ENCODE results near the gene TNK2. TPM values are rescaled to one million over a fixed set of nuclear protein-coding genes. Genes with fewer than 3 reads are reported as not detected.

The TNK2 gene
- total and polyA plus RNA-seq, 2 donors (not counting 3 experiments of a cell fraction or from before 2014, with no cell fraction given): 18.6 to 71.6 TPM

DNA sequence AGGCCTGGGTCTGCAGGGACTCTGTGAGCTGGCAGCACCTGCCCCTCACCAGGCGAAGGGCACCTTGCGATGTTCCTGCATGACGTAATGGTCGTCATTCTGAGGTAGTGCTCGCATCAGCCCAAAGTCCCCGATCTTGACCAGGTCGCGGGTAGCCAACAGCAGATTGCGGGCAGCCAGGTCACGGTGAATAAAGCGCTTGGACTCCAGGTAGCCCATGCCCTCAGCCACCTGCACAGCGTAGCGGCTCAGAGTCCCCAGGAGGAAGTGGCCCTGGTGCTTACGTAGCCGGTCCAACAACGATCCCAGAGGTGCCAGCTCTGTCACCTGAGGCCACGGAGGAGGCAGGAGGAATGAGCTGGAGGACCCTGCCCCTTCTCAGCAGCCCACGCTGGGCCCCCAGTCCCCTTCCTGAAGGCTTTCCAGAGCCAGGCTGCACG, 26.3 kb downstream of the TNK2 start:
- BruUV-seq (replicated peaks): no TSS peak
- Histone ChIP-seq H3K4me1 (ENCODE audit: control insufficient read depth, extremely low read depth, insufficient read depth, low read length) (peaks cover 25% of the 10 kb centered on the region), H3K9ac (replicated peaks; ENCODE audit: extremely low read depth, insufficient read depth, low read length) (no peak overlapping the region), H3K79me2 (ENCODE audit: control insufficient read depth, insufficient read depth, low read length) (no peaks in the 10 kb centered on the region), H3K27me3 (ENCODE audit: control insufficient read depth in 2 of 2, insufficient read depth in 2 of 2, low read length in 2 of 2) (no peaks in the 10 kb centered on the region), H3K4me2 (ENCODE audit: insufficient read depth, low read length) (no peak overlapping the region), H3K4me3 (replicated peaks in 1 of 3; ENCODE audit: insufficient read depth in 1 of 3, low read depth in 1 of 3, low read length in 3 of 3) (no peak overlapping the region), H3K9me3 (replicated peaks; ENCODE audit: control insufficient read depth, insufficient read depth, low read length) (no peaks in the 10 kb centered on the region), H3K9me1 (replicated peaks; ENCODE audit: control insufficient read depth, extremely low read depth, insufficient read depth, low read length) (no peaks in the 10 kb centered on the region), H2AFZ (ENCODE audit: low read depth, low read length) (no peak overlapping the region), H3K27ac (ENCODE audit: insufficient read depth, low read depth, low read length) (no peak overlapping the region), H4K20me1 (replicated peaks; ENCODE audit: control insufficient read depth, extremely low read depth, insufficient read depth, low read length) (no peaks in the 10 kb centered on the region), H3K36me3 (ENCODE audit: control insufficient read depth in 2 of 2, extremely low read depth in 1 of 2, insufficient read depth in 2 of 2, low read length in 2 of 2) (peaks cover 0 to 34% of the 10 kb centered on the region in 2 experiments)
- no peak for TF ChIP-seq POLR2AphosphoS5 (IDR thresholded peaks at IDR 0.05; ENCODE audit: insufficient read depth, low read depth, low read length)
- no peak for TF ChIP-seq JUN (IDR thresholded peaks at IDR 0.05; ENCODE audit: borderline replicate concordance, insufficient read depth, insufficient read length, low read depth)
- TF ChIP-seq MYC (IDR thresholded peaks at IDR 0.05; ENCODE audit: low read depth, low read length): no peak
- no peak for TF ChIP-seq EZH2 (IDR thresholded peaks at IDR 0.05; ENCODE audit: borderline replicate concordance, low read depth, low read length, severe bottlenecking)
- TF ChIP-seq, protein P1, sequence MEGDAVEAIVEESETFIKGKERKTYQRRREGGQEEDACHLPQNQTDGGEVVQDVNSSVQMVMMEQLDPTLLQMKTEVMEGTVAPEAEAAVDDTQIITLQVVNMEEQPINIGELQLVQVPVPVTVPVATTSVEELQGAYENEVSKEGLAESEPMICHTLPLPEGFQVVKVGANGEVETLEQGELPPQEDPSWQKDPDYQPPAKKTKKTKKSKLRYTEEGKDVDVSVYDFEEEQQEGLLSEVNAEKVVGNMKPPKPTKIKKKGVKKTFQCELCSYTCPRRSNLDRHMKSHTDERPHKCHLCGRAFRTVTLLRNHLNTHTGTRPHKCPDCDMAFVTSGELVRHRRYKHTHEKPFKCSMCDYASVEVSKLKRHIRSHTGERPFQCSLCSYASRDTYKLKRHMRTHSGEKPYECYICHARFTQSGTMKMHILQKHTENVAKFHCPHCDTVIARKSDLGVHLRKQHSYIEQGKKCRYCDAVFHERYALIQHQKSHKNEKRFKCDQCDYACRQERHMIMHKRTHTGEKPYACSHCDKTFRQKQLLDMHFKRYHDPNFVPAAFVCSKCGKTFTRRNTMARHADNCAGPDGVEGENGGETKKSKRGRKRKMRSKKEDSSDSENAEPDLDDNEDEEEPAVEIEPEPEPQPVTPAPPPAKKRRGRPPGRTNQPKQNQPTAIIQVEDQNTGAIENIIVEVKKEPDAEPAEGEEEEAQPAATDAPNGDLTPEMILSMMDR (IDR thresholded peaks at IDR 0.05; ENCODE audit: extremely low read depth in 1 of 2, insufficient read depth in 1 of 2, low read depth in 1 of 2, low read length in 2 of 2): no peak
- TF ChIP-seq FOS (IDR thresholded peaks at IDR 0.05; ENCODE audit: borderline replicate concordance, insufficient read depth, low read length): no peak
- TF ChIP-seq, protein P2, sequence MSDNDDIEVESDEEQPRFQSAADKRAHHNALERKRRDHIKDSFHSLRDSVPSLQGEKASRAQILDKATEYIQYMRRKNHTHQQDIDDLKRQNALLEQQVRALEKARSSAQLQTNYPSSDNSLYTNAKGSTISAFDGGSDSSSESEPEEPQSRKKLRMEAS (IDR thresholded peaks at IDR 0.05; ENCODE audit: insufficient read depth, insufficient read length): no peak
- no peak for TF ChIP-seq POLR2A (IDR thresholded peaks at IDR 0.05; ENCODE audit: low read depth, low read length)
- no peak for TF ChIP-seq GATA2 (IDR thresholded peaks at IDR 0.05; ENCODE audit: insufficient read depth, insufficient read length, low read depth, low read length)
- DNase-seq (ENCODE audit: low read depth, low spot score): no peak
- intact Hi-C loops (cut with micrococcal nuclease) (no loop called here), dilution Hi-C loops (cut with MboI; ENCODE audit: extremely low pct_ligation_motif_present, low sequenced_read_pairs) (no loop called here)
- FAIRE-seq: no peak
- ChIA-PET CTCF (interaction anchor here (0.8 kb wide), 1 partner anchor 19 kb away, joined by 3 read pairs; no protein-coding TSS in a partner anchor), POLR2A (no interaction called here)

All from endothelial cell of umbilical vein (primary cell).